RWPE2 (cell line): ENCODE results near the gene NPFFR1.

ENCODE experiments used
- ATAC-seq: fragments of 200-7000 bp; cut with Tn5 transposase; 3 replicates; pipeline ENCODE4 v1.9.1; 2021; ENCODE audit warnings: low read depth
- DNase-seq: peaks from one replicate; pipeline ENCODE4 v3.0.0-alpha.2; 2020; ENCODE audit warnings: low spot score
- H3K27ac ChIP-seq: fragments of 450-650 bp; 2 replicates; pipeline ENCODE4 v1.5.1; 2017; ENCODE audit warnings: mild to moderate bottlenecking; ENCODE audit not compliant: poor library complexity, severe bottlenecking
- H3K27me3 ChIP-seq: fragments of 250-450 bp; sonication (Bioruptor Pico); 2 replicates; pipeline ENCODE4 v1.5.1; 2021; ENCODE audit warnings: mild to moderate bottlenecking, moderate library complexity; ENCODE audit not compliant: insufficient read depth, poor library complexity, severe bottlenecking
- H3K36me3 ChIP-seq: fragments of 250-450 bp; sonication (Bioruptor Pico); 2 replicates; pipeline ENCODE4 v1.5.1; 2020; ENCODE audit warnings: low read depth, mild to moderate bottlenecking, moderate library complexity
- H3K4me1 ChIP-seq: fragments of 250-450 bp; sonication (Bioruptor Pico); 2 replicates; pipeline ENCODE4 v1.5.1; 2021; ENCODE audit warnings: mild to moderate bottlenecking, moderate library complexity; ENCODE audit not compliant: insufficient read depth, poor library complexity, severe bottlenecking
- H3K4me3 ChIP-seq: fragments of 250-450 bp; sonication (Bioruptor Pico); 2 replicates; pipeline ENCODE4 v1.5.1; 2021; ENCODE audit warnings: mild to moderate bottlenecking, moderate library complexity; ENCODE audit not compliant: severe bottlenecking
- H3K9me3 ChIP-seq: fragments of 250-450 bp; sonication (Bioruptor Pico); 2 replicates; pipeline ENCODE4 v1.5.1; 2021; ENCODE audit warnings: mild to moderate bottlenecking, moderate library complexity; ENCODE audit not compliant: severe bottlenecking
- TF ChIP-seq, protein P1 (sequence below): fragments of 450-650 bp; IDR thresholded peaks from one replicate; pipeline ENCODE4 v1.5.1; 2017; ENCODE audit warnings: mild to moderate bottlenecking, moderate library complexity; ENCODE audit not compliant: poor library complexity, severe bottlenecking

Gene NPFFR1

DNA sequence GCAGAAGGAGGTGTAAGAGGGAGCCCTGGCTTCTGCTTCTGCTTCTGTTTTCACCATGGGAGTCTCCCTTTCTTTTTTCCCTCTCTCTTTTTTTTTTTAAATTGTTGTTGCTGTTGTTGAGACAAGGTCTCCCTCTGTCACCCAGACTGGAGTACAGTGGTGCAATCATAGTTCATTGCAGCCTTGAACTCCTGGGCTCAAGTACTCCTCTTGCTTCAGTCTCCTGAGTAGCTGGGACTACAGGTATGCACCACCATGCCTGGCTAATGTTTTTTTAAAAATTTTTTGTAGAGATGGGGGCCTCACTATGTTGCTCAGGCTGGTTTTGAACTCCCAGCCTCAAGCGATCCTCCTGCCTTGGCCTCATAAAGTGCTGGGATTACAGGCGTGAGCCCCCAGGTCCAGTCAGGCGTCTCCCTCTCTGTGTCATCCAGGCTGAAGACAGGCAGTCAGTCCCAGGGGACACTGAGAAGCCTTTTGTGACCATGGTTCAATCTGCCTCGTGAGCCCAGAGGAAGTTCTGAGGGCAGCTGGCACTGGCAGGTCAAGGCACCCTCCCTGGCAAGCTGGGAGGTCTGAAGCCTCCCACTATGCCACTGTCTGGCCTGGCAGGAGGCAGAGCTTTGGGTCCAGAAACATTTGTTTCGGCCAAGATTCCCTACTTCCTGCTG lies 33.6 kb upstream of the NPFFR1 start:
- no peak overlapping the region for H3K4me3 ChIP-seq
- ATAC-seq = no peak

DNA sequence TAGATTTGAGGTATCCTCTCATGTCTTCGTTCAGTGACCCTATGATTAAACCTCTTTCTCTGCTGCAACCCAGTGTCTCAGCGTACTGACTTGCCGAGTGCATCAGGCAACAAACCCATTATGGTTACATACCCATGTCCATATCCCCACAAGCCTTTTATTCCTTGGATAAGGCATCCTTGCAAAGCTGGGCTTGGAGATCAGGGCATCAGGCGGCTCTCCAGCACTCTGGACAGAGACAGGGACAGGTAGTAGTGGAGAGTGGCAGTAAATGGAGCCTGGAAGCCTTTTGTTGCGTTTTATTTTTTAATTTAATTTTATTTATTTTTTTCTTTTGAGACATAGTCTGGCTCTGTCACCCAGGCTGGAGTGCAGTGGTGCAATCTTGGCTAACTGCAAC lies 32.0 kb upstream of the NPFFR1 start:
- ATAC-seq (no peak), DNase-seq (no peak)
- H3K4me3 ChIP-seq = no peak overlapping the region
- H3K9me3 ChIP-seq = no peaks in the 10 kb centered on the region
- no peaks in the 10 kb centered on the region for H3K27me3 ChIP-seq
- no peak overlapping the region for H3K27ac ChIP-seq
- TF ChIP-seq, protein P1, sequence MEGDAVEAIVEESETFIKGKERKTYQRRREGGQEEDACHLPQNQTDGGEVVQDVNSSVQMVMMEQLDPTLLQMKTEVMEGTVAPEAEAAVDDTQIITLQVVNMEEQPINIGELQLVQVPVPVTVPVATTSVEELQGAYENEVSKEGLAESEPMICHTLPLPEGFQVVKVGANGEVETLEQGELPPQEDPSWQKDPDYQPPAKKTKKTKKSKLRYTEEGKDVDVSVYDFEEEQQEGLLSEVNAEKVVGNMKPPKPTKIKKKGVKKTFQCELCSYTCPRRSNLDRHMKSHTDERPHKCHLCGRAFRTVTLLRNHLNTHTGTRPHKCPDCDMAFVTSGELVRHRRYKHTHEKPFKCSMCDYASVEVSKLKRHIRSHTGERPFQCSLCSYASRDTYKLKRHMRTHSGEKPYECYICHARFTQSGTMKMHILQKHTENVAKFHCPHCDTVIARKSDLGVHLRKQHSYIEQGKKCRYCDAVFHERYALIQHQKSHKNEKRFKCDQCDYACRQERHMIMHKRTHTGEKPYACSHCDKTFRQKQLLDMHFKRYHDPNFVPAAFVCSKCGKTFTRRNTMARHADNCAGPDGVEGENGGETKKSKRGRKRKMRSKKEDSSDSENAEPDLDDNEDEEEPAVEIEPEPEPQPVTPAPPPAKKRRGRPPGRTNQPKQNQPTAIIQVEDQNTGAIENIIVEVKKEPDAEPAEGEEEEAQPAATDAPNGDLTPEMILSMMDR = no peak
- H3K36me3 ChIP-seq = no peaks in the 10 kb centered on the region
- H3K4me1 ChIP-seq = no peaks in the 10 kb centered on the region

More for the DNA sequence above, 33.6 kb upstream of the NPFFR1 start:
- Histone ChIP-seq H3K9me3 (no peaks in the 10 kb centered on the region), H3K27ac (no peak overlapping the region), H3K4me1 (no peaks in the 10 kb centered on the region), H3K36me3 (no peaks in the 10 kb centered on the region), H3K27me3 (no peaks in the 10 kb centered on the region)
- DNase-seq = no peak
- TF ChIP-seq, protein P1 = no peak

DNA sequence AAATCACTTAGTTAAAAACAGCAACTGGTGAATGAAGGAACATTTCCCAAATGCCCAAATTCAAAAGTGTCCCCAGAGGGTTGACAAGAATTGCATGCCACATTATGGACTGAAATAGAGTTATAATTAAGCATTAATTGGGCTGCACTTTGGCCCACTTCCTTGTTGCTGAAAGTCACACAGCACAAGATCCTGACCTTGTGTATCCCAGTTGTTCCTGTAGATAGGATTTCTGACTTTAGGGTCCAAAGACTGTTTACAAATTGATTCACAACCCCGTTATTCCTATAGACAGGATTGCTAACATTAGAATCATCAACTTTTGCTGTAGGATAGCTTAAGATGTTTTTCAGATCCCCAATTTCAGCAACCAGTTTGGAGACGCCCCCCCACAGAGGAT lies 31.5 kb upstream of the NPFFR1 start:
- no peak for DNase-seq
- Histone ChIP-seq H3K27ac (no peak overlapping the region), H3K9me3 (no peaks in the 10 kb centered on the region), H3K36me3 (no peaks in the 10 kb centered on the region; the same call in 1 of the 2 replicates), H3K4me1 (no peaks in the 10 kb centered on the region), H3K27me3 (no peaks in the 10 kb centered on the region), H3K4me3 (no peak overlapping the region)
- ATAC-seq = no peak
- TF ChIP-seq, protein P1 = no peak

DNA sequence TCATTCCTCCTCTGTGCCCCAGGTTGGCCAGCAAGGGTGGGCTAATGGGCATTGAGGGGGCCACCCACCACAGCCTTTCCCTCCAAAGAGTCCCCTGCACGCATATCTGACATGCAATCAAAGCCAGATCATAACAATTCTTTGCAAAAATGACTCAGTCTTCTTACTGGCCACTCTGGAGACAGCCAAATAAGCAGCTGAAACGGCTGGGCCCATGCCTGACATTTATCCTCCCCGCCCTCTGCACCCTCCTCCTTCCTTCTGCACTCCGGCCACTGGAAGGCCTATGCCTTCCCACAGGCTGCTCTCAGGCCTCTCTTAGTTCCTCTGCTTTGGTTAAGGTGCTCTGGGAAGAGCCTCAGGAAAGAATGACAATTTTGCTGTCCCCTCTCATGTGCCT lies 29.2 kb upstream of the NPFFR1 start:
- Histone ChIP-seq H3K9me3 (no peaks in the 10 kb centered on the region), H3K27me3 (no peaks in the 10 kb centered on the region), H3K27ac (no peak overlapping the region), H3K4me3 (no peak overlapping the region), H3K4me1 (no peaks in the 10 kb centered on the region), H3K36me3 (no peaks in the 10 kb centered on the region; the same call in 1 of the 2 replicates)
- TF ChIP-seq, protein P1 = no peak
- DNase-seq (no peak), ATAC-seq (no peak)

DNA sequence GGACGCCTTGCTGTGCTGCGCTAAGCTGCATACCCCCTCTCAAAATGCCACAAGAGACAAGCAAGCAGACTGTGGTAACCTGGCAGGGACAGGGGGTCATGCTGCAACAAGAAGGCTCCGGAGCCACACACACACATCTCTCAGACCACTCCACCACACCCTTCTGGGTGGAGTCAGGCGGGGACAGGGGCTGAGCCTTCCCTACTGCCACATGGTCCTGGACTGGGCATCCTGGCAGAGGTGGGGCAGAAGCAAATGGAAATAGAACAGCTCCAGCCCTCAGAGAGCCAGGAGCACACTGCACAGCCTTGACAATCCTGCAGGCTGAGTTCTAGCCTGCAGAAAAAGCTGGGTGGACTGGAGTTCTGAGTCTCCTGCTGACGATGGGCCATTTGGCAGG lies 28.4 kb upstream of the NPFFR1 start:
- ATAC-seq (no peak), DNase-seq (no peak)
- H3K36me3 ChIP-seq = no peaks in the 10 kb centered on the region; the same call in 1 of the 2 replicates
- no peak overlapping the region for H3K4me3 ChIP-seq
- no peaks in the 10 kb centered on the region for H3K4me1 ChIP-seq
- H3K9me3 ChIP-seq = no peaks in the 10 kb centered on the region
- H3K27me3 ChIP-seq = no peaks in the 10 kb centered on the region
- no peak overlapping the region for H3K27ac ChIP-seq
- TF ChIP-seq, protein P1 = no peak
